Body of pancreas (tissue), 4 donors: Measurements from ENCODE around the gene DTNA.

Experiments used
- POLR2A ChIP-seq, 3 donors: fragments of 450-650 bp; IDR thresholded peaks; one replicate each; pipeline ENCODE4 v1.6.1; 2016; ENCODE audit warnings: antibody characterized with exemption in 3 of 3, mild to moderate bottlenecking in 2 of 3
- TF ChIP-seq, protein P1 (sequence below), 7 experiments: fragments of 450-650 bp in 4 of 7; fragments of 200-600 bp in 3 of 7; sonication (generic) in 3 of 7; IDR thresholded peaks; one replicate each; pipeline ENCODE4 v1.5.1; 2016 to 2019; ENCODE audit warnings: antibody characterized with exemption in 7 of 7

DNA sequence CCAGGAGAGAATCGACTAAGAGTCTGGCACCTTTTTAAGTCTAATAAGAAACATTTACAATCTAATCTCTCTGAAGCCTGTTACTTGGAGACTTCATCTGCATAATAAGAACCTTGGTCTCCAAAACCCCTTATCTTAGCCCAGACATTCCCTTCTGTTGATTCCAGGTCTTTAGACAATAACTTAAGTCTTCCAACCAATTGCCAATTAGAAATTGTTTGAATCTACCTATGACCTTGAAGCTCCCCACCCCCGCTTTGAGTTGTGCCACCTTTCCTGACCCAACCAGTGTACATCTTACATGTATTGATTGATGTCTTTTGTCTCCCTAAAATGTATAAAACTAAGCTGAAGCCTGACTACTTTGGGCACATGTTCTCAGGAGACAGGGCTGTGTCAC, 49.5 kb upstream of the DTNA start:
- TF ChIP-seq, protein P1, sequence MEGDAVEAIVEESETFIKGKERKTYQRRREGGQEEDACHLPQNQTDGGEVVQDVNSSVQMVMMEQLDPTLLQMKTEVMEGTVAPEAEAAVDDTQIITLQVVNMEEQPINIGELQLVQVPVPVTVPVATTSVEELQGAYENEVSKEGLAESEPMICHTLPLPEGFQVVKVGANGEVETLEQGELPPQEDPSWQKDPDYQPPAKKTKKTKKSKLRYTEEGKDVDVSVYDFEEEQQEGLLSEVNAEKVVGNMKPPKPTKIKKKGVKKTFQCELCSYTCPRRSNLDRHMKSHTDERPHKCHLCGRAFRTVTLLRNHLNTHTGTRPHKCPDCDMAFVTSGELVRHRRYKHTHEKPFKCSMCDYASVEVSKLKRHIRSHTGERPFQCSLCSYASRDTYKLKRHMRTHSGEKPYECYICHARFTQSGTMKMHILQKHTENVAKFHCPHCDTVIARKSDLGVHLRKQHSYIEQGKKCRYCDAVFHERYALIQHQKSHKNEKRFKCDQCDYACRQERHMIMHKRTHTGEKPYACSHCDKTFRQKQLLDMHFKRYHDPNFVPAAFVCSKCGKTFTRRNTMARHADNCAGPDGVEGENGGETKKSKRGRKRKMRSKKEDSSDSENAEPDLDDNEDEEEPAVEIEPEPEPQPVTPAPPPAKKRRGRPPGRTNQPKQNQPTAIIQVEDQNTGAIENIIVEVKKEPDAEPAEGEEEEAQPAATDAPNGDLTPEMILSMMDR (IDR thresholded peaks at IDR 0.05) = no peak
- no peak for TF ChIP-seq POLR2A (IDR thresholded peaks at IDR 0.05)
